ENCODE measurements around the gene ARHGAP42. TPM values are rescaled to one million over a fixed set of nuclear protein-coding genes. Genes with fewer than 3 reads are reported as not detected.
"Not testable (repeated sequence)": the region's sequence is repeated elsewhere in the genome, so short reads cannot be mapped to it uniquely, and the experiment has no call there.

ARHGAP42 gene
- total and polyA plus RNA-seq, 8 donors: 0.76 to 4.9 (median 1.8) TPM

GRCh38 chr11:100663583-100663982, 23.5 kb upstream of the ARHGAP42 start:
- no peaks in the 10 kb centered on the region for H3K9me3 ChIP-seq
- H3K27me3 ChIP-seq: no peaks in the 10 kb centered on the region
- H3K4me3 ChIP-seq: no peak overlapping the region
- DNase-seq (no peak), FAIRE-seq (no peak), ATAC-seq (no peak)
- no peak for TF ChIP-seq CTCF (IDR thresholded peaks at IDR 0.05)
- H3K4me1 ChIP-seq: no peaks in the 10 kb centered on the region
- WGBS, 2 donors: 63 to 75% methylated on average over 1 of the region's 1 CpG
- no peaks in the 10 kb centered on the region for H3K36me3 ChIP-seq
- intact Hi-C loops (cut with DNase I): no loop called here
- no peak overlapping the region for H3K27ac ChIP-seq

- FAIRE-seq (no peak), DNase-seq (no peak), ATAC-seq (no peak)
- H3K36me3 ChIP-seq: no peaks in the 10 kb centered on the region
- H3K4me3 ChIP-seq: no peak overlapping the region
- no peaks in the 10 kb centered on the region for H3K4me1 ChIP-seq
- no peak overlapping the region for H3K27ac ChIP-seq
- no peak for TF ChIP-seq CTCF (IDR thresholded peaks at IDR 0.05)
- intact Hi-C loops (cut with DNase I): no loop called here
- no peaks in the 10 kb centered on the region for H3K27me3 ChIP-seq
- H3K9me3 ChIP-seq: no peaks in the 10 kb centered on the region
- WGBS, 2 donors: 68 to 84% methylated on average over 4 of the region's 4 CpGs
Observed at GRCh38 chr11:100663996-100664395, 23.1 kb upstream of the ARHGAP42 start.

- ATAC-seq, H3K36me3 ChIP-seq, H3K27me3 ChIP-seq: not testable (repeated sequence)
Observed at GRCh38 chr11:100666816-100667215, 20.3 kb upstream of the ARHGAP42 start.

GRCh38 chr11:100667449-100667848, 19.6 kb upstream of the ARHGAP42 start:
- Histone ChIP-seq H3K4me3 (no peak overlapping the region), H3K27ac (no peak overlapping the region), H3K27me3 (no peaks in the 10 kb centered on the region), H3K9me3 (no peaks in the 10 kb centered on the region), H3K36me3 (no peaks in the 10 kb centered on the region), H3K4me1 (no peaks in the 10 kb centered on the region)
- no peak for DNase-seq
- no peak for ATAC-seq
- intact Hi-C loops (cut with DNase I): no loop called here
- FAIRE-seq: no peak
- TF ChIP-seq CTCF (IDR thresholded peaks at IDR 0.05): no peak
- 27 to 34% methylated on average over 6 of the region's 6 CpGs for WGBS, 2 donors

More at GRCh38 chr11:100666816-100667215, 20.3 kb upstream of the ARHGAP42 start:
- WGBS, 2 donors: 81 to 91% methylated on average over 3 of the region's 3 CpGs
- FAIRE-seq; H3K4me1 ChIP-seq; H3K4me3 ChIP-seq; H3K9me3 ChIP-seq; H3K27ac ChIP-seq; intact Hi-C loops (cut with DNase I); DNase-seq: not testable (repeated sequence)

GRCh38 chr11:100670140-100670539, 16.9 kb upstream of the ARHGAP42 start:
- no peaks in the 10 kb centered on the region for H3K36me3 ChIP-seq
- intact Hi-C loops (cut with DNase I): loop anchor here in 1 of 3 donors (10.0 kb wide), 1 partner anchor 195 kb away; no protein-coding TSS in a partner anchor
- H3K27ac ChIP-seq: no peak overlapping the region
- H3K27me3 ChIP-seq: no peaks in the 10 kb centered on the region
- no peak for DNase-seq
- H3K4me3 ChIP-seq: no peak overlapping the region
- WGBS, 2 donors: 85 to 87% methylated on average over 2 of the region's 2 CpGs
- FAIRE-seq: no peak
- TF ChIP-seq CTCF (IDR thresholded peaks at IDR 0.05): no peak
- ATAC-seq: no peak
- H3K4me1 ChIP-seq: no peaks in the 10 kb centered on the region
- H3K9me3 ChIP-seq: no peaks in the 10 kb centered on the region
